Activated gamma-delta T cell treated with anti-CD3 and anti-CD28 coated beads, Interleukin-2, amount 50 U/mL, for 16 hours (primary cell): ENCODE results near the gene HERC4.
"Not testable (repeated sequence)": the region's sequence is repeated elsewhere in the genome, so short reads cannot be mapped to it uniquely, and the experiment has no call there.

Experiments
- DNase-seq: peaks from one replicate; pipeline ENCODE4 v3.0.0-alpha.2; 2020; ENCODE audit warnings: low read depth

The HERC4 gene

GRCh38 chr10:68090586-68090985 lies 15.5 kb upstream of the HERC4 start:
- no peak for DNase-seq

- no peak for DNase-seq
Measured at GRCh38 chr10:68088740-68089139, 13.7 kb upstream of the HERC4 start.

GRCh38 chr10:68087685-68088401 lies 12.8 kb upstream of the HERC4 start:
- DNase-seq: no peak

- no peak for DNase-seq
Measured at GRCh38 chr10:68086910-68087684, 12.0 kb upstream of the HERC4 start.

GRCh38 chr10:68086011-68086410 lies 10.9 kb upstream of the HERC4 start:
- DNase-seq: no peak

GRCh38 chr10:68084469-68084868 lies 9.4 kb upstream of the HERC4 start:
- no peak for DNase-seq

- no peak for DNase-seq
Measured at GRCh38 chr10:68083953-68084352, 8.9 kb upstream of the HERC4 start.

- DNase-seq: no peak
Measured at GRCh38 chr10:68082872-68083271, 7.8 kb upstream of the HERC4 start.

- DNase-seq: no peak
Measured at GRCh38 chr10:68081916-68082315, 6.8 kb upstream of the HERC4 start.

- no peak for DNase-seq
Measured at GRCh38 chr10:68080853-68081431, 5.9 kb upstream of the HERC4 start.

- no peak for DNase-seq
Measured at GRCh38 chr10:68079434-68079833, 4.4 kb upstream of the HERC4 start.

GRCh38 chr10:68077026-68077425 lies 1.9 kb upstream of the HERC4 start:
- no peak for DNase-seq

GRCh38 chr10:68076081-68076480 lies 998 bp upstream of the HERC4 start:
- not testable (repeated sequence) for DNase-seq

GRCh38 chr10:68075550-68076004 lies 494 bp upstream of the HERC4 start:
- DNase-seq: no peak

GRCh38 chr10:68074031-68074774 lies 880 bp downstream of the HERC4 start:
- no peak for DNase-seq

- no peak for DNase-seq
Measured at GRCh38 chr10:68073631-68074030, 1.5 kb downstream of the HERC4 start.

GRCh38 chr10:68067508-68067907 lies 7.6 kb downstream of the HERC4 start:
- no peak for DNase-seq

GRCh38 chr10:68067029-68067428 lies 8.1 kb downstream of the HERC4 start:
- DNase-seq: no peak

GRCh38 chr10:68053553-68053952 lies 21.5 kb downstream of the HERC4 start:
- DNase-seq: no peak

GRCh38 chr10:68052463-68052862 lies 22.6 kb downstream of the HERC4 start:
- DNase-seq: no peak

GRCh38 chr10:68049289-68050078 lies 25.6 kb downstream of the HERC4 start:
- no peak for DNase-seq
